PFSK-1 (cell line): ENCODE data around the gene SPEF2.

Experiments used
- REST ChIP-seq, 2 experiments: IDR thresholded peaks; 2 replicates each; pipeline versions ENCODE4 v1.6.1 to v1.8.0; 2011 to 2012; ENCODE audit warnings: low read depth in 2 of 2, low read length in 2 of 2, control low read depth in 1 of 2, inconsistent platforms in 1 of 2, mild to moderate bottlenecking in 1 of 2, moderate library complexity in 1 of 2; ENCODE audit not compliant: insufficient read depth in 1 of 2
- SIN3A ChIP-seq: IDR thresholded peaks from 2 replicates; pipeline ENCODE4 v1.6.1; 2012; ENCODE audit warnings: mild to moderate bottlenecking, low read length, moderate library complexity, borderline replicate concordance; ENCODE audit not compliant: insufficient read depth

GRCh38 chr5:35622974-35623373 is 5.3 kb downstream of the SPEF2 start:
- TF ChIP-seq REST (IDR thresholded peaks at IDR 0.05; ENCODE audit: insufficient read depth in 1 of 2, low read depth in 2 of 2, low read length in 2 of 2): no peak
- no peak for TF ChIP-seq SIN3A
